NCI-H2227 (cell line): ENCODE results near the gene OLFM2.
"Not testable (repeated sequence)": the region's sequence is repeated elsewhere in the genome, so short reads cannot be mapped to it uniquely, and the experiment has no call there.

Source experiments
- DNase-seq: peaks from one replicate; lab custom pipeline; 2025; ENCODE audit not compliant: unreplicated experiment; lab: John Stamatoyannopoulos, UW

OLFM2 gene

DNA sequence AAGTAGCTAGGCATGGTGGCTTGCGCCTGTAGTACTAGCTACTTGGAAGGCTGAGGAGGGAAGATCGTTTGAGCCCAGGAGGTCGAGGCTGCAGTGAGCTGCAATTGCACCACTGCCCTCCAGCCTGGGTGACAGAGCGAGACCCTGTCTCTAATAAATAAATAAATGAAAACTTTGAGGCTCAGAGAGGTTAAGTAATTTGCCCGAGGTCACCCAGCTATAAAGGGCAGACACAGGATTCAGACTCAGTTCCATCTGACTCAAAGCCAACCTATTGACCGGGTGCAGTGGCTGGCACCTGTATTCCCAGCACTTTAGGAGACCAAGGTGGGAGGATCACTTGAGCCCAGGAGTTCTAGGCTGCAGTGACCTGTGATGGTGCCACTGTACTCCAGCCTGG is 7.4 kb upstream of the OLFM2 start:
- no peak for DNase-seq

DNA sequence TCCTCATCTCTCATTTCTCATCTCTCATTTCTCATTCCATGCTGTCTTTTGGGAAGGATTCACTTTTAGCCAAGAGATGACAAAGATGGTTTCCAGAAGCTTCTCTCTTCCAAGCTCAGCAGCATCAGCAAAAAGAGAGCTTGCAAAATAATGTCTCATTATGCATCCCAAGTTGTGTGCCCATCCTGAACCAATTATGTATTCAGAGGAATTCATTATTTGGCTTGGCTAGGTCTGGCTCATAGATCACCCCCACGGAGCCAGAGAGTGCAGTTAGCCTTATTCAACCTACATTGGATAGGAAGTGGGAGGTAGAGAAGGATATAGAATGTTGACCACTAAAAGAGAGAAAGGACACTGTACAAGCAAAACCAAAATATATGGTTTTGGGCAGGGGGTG is 5.4 kb upstream of the OLFM2 start:
- DNase-seq = no peak

DNA sequence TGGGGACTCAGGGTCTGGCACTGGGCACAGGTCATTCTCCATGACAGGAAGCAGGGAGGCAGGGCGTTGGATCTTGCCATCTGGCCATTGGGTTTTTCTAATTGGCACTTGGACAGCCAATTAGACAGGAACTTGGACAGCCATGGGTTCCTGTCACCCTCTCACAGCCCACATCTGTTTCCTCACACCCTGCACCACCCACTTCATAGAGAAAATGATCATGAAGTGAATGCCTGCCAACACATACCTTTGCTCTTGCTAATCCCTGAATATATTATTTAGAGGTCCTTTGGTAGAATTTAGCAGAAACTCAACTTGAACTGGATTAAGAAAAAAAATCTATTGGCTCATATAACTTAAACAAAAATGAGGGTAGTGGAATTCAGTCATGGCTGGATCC is 4.9 kb upstream of the OLFM2 start:
- no peak for DNase-seq

DNA sequence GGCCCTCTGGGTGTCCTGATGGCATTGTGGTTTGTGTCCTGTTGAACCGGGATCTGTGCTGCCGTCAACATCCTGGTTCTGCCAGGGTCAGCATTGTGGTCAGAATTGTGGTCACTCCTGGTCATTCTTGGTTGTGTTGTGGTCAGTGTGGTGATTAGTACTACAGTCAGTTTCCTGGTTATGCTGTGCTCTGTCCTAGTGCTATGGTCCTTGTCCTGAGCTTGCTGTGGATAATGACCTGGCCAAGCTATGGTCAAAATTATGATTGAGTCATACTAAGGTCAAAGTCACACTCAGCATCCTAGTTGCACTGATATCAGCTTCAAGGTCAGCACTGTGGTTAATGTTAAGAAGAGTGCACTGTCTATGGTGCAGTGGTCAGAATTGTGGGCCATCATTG is 4.5 kb upstream of the OLFM2 start:
- no peak for DNase-seq

DNA sequence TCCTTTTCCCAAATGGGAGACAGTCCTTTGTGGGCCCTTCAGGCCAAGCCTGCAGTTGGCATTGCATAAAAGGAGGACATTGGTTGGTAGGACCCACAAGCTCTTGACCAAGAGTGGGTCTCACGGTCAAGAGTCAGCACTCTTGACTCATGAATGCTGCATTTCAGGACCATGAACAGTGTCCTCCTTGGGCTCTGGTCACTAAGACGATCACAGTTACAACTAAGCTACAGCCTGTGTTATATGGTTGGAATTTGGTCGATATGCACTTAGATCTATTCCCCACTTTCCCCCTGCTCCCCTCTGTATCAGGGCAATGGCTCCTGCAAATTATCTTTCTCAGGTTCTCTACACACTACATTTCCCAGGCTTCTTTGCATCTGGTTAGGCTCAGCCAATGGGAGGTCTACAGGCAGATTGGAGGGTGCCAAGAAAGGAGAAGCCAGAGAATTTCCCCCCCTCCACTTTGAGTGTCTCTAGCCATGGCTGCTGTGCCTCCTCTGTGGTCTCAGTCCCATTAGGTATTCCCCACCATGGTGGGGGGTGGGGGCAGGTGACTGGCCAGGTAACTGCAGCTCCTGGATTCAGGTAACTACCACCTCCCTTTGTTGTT is 3.1 kb upstream of the OLFM2 start:
- DNase-seq = no peak

DNA sequence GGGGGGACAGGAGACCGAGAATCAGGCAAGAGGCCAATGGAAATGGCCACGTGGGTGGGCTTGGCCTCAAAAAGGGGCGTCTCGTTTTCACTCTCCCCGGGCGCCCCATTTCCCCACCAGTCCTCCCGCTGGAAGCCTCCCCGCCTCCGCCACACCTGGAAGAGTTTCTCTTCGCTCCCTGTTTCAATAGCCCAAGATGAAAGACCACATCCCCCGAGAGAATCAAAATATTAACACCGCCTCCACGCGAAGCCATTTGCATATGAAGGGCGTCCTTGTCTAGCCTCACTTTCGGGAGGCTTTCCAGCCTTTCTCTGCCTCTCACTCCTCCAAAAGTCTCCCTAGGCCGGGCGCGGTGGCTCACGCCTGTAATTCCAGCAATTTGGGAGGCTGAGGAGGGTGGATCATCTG is 691 bp upstream of the OLFM2 start:
- DNase-seq = no peak

DNA sequence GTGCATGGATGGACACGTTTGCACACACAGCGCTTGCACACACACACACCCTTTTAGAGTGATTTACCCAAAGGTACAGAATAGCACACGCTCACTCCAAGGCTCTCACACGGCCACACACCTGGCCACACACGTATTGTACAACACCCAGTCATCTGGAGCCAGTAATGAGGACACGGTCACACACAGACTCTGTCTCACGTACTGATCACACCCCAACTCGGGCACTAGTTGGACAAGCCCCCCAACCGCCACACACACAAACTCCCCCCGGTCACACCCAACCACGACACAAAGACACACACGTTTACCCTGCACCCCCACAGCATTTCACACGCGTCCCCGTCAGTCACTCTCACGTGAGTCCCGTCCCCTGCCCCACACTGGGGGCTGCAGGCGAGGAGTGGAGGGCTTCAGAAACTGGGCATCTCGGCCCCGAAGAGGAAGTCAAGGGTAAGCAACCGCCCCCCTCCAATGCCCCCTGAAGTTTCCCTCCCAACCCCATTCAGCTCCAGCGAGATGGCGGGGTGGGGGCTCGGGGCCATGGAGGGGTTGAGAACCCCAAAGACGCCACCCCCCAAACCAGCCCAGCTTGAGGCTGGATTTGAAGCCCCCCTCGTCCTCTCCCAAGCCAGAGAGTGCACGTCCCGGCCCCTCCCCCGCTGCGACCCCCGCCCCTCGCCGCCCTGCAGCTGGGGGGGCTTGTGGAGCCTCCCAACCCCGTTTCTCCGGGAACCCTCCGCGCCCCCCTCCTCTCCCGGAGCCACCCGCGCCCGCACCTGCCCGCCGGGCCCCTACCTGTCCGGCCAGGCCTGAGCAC is 599 bp downstream of the OLFM2 start:
- no peak for DNase-seq

DNA sequence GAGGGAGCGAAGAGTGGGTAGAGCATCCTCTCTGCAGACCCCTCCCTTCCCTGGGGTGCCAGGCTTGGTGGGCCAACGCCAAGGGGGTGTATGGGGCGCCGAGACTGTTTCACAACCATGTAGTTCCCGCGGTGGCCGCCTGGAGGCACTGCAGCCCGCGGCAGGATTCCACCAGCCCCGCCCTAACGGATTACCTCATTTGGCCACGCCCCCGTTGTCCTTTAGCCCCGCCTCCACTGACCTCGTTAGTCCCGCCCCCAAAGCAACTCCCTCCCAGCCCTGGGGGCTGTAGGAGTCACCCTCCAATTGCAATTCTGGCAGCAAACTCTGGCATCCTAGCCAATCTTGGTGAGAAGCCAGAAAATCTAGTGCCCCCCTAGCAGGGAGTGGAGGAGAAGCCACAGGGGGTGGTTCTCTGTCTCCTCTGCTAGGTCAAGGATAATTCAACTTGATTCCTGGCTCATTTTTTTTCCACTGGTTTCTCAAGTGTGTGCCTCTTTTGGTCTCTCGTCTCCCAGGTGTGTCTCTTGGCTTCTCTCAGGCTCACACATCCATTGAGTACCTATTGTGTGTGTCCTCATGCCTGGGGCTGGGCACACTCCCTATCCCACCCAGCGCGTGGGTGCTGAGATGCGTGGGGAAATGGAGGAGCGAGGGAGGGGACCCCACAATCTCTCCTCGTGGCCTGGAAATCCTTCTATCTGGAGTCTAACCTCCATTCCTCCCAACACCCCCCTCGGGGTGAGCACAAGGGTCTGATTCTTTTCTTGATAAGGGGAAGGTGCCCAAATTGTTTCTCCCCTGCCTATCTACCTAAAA is 2.0 kb downstream of the OLFM2 start:
- DNase-seq = peak; percentile 83

DNA sequence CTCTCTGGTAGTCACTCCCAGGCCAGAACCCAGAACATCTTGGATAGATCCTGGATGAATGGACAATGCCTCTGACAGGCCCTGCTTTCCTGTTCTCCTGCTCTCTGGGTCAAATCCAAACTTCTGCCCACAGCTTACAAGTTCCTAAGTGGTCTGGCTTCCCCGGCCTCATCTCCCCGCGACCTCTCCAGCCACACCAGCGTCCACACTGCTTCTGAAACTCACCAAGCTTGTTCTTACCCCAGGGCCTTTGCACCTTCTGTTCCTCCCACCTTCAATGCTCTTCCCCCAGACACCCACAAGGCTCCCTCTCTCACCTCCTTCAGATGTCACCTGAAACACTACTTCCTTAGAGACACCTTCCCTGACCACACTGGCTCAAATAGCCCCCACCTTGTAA is 3.5 kb downstream of the OLFM2 start:
- DNase-seq = no peak

DNA sequence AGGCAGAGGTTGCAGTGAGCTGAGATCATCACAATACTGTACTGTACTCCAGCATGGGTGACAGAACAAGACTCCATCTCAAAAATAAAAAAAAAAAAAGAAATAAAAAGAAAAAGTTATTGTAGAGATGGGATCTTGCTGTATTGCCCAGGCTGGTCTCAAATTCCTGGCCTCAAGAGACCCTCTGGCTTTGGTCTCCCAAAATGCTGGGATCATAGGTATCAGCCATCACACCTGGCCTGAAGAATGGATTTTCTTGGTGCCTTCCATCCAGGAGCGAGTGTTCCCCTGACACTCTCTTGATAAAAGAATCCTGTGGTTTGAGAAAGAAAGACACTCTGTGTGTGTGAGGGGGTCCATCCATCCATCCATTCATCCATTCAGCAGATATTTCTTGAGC is 4.7 kb downstream of the OLFM2 start:
- no peak for DNase-seq

DNA sequence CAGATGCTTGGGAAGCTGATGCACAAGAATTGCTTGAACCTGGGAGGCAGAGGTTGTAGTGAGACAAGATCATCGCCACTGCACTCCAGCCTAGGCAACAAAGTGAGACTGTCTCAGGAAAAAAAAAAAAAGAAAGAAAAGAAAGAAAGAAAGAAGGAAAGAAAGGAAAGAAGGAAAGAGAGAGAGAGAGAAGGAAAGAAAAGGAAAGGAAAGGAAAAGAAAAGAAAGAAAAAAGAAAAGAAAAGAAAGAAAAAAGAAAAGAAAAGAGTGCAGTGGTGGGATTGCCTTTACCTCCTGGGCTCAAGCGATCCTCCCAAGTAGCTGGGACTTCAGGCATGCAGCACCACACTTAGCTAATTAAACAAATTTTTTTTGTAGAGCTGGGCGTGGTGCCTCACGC is 12.9 kb downstream of the OLFM2 start:
- no peak for DNase-seq

DNA sequence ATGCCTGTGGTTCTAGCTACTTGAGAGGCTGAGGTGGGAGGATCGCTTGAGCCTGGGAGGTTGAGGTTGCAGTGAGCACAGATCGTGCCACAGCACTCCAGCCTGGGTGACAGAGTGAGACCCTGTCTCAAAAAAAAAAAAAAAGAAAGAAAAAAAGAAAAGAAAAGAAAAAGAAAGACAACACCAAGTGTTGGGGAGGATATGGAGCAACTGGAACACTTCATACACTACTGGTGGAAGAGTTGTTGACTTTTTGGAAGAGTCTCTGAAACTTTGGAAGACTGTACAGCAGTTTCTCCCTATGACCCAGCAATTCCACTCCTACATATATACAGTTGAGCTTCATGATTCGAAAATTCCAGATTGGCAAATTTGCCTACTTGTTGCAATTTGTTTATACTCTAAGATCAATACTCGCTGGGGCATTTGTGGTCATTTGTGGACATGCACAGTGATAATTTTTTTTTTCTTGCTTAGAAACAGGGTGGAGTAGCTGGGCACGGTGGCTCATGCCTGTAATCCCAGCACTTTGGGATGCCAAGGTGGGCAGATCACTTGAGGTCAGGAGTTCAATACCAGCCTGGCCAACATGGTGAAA is 13.4 kb downstream of the OLFM2 start:
- not testable (repeated sequence) for DNase-seq

DNA sequence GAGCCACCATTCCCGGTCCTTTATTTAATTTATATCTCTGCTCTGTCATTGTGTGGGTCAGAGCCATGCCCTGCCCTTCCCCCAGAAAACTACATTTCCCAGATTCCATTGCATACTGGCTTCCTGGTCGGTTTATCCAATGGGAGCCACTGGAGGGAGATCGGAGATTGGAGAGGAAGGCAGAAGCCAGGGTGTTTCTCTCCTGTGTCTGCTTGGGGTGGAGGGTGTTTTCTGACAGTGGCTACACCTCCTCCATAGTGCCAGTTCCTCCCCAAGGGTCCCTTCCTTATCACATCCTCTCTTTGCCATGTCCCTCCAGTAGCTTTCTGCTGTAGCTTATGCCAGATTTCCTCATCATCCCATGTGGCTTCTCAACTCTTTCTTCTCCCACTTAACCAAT is 19.0 kb downstream of the OLFM2 start:
- DNase-seq = peak; percentile 70

DNA sequence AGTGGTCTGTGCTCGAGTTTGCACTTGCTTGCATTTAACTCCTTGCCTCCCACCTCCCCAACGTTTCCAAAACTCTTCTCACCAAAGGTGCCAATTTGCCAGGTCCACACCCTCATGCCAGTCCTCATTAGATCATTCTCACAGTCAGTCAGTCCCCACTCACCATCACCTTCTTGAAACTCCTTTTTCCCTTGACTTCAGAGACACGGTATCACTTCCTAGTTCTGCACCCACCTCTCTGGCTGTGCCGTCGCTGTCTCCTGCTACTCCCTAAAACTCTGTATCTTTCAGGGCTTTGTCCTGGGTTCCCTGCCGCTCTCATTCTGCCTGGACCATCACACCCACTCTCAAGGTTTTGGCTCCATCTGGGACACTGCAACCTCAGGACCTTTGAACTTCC is 19.6 kb downstream of the OLFM2 start:
- DNase-seq = no peak

DNA sequence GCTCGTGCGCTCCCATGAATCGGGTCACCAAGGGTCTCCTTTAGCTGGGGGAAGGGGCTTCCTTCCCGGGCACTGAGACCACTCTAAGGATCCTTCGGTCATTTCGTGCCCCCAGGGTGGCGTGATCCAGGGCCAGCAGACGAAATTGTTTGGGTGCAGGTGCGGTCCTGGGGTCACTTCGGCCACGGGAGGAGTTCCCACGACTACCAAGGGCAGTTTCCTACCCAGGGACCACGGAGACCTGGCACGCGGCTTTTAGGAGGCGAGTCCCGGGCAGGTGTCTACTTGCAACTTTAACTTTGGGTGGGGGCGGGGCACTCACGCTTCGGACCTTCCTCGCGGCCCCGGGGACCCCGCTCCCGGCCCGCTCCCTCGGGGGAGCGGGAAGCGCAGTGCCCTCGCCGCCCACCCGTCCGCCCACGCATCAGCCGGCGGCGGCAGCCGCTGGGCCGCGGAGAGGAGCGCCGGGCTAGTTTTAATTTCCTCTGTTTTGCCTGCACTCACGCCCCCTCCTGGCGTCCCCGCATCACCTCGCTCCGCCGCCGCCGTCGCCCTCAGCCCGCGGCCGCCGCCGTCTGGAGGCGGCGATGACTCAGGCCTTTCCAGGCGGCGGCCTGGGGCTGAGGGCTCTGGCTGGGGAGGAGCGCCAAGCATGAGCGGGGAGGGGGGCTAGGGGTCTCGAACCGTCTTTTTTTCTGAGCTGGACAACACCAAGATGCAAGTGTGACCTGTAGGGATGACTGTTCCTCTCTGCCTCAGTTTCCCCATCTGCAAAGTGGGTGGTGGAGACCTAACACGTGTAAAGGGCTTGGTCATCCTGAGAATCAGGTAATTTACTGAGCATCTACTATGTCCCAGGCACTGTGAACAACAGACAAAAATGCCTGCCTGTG is 21.8 kb downstream of the OLFM2 start:
- peak; percentile 88 for DNase-seq

DNA sequence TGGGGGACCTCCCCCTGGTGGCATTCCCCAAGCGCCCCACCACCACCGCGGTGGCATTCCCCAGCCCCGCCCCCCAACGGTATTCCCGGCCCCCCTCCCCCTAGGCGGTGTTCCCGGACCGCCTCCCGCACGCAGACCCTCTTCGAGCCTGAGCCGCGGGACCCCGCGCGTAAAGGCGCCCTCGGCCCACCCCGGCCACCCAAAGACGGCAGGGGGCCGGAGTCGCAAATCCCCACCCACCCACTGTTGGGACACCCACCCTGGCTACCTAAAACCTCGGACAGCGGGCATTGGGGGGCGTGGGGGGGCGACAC is 22.4 kb downstream of the OLFM2 start:
- DNase-seq = no peak

DNA sequence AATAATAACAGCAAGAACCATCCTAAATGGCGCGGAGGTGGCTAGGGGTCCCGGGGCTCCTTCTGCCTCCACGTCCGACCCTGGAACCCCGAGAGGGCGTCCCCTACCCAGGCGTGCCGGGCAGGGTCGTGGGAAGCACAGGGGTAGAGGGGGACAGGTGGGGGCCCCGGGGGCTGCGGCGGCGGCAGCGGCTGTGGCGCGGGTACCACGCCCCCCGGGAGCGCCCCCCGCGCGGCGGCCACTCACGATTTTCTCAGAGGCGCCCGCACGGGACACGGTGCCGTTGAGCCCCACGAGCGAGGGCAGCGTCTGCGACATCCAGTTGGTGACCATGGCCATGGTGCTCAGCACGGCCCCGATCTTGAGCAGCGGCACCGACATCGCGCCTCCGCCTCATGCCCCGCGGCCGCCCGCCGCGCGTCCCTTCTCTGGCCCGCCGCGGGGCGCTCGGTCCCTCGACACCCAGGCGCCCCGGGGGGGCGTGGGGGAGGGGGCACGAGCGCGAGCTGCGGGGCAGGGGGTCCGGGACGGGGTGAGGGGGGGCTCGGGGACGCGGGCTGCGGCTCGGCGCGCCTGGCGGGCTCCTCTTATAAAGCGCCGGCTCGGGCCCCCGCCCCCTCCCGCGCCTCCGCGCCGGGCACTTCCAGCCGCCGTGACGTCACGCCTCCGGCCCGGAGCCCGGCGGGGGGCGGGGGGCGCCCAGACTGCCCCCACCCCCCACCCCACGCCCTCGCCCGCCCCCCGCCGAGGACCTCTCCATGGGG is 22.9 kb downstream of the OLFM2 start:
- DNase-seq = peak; percentile 47

DNA sequence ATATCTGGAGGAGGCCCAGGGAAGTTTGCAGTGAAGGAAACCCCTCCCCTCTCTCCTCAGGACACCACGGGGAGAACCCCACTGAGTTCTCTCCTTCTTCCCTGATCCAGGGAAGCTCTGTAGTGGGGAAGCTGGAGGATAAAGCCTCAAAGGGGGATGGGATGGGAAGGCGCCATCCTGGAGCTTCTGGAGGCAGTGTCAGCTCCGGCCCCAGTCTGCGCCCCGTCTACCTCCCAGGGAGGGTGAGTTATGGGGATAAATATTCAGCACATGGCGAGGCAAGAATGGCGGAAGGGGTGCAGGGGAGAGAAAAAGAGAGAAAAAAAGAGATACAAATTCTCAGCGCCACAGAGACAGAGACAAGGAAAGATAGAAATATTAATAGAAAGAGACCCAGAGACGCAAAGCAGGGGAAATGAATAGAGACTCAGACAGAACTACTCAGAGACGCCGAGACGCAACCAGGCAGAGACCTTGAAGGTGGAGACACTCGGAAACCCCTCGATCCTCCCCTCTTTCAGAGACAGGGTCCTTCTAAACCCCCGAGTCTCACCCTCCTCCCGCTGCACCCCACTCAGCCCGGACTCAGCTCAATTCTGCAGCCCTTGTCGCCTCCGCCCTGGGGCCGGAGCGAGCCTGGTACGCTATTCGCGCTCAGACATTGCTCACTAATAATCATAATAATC is 23.6 kb downstream of the OLFM2 start:
- no peak for DNase-seq

DNA sequence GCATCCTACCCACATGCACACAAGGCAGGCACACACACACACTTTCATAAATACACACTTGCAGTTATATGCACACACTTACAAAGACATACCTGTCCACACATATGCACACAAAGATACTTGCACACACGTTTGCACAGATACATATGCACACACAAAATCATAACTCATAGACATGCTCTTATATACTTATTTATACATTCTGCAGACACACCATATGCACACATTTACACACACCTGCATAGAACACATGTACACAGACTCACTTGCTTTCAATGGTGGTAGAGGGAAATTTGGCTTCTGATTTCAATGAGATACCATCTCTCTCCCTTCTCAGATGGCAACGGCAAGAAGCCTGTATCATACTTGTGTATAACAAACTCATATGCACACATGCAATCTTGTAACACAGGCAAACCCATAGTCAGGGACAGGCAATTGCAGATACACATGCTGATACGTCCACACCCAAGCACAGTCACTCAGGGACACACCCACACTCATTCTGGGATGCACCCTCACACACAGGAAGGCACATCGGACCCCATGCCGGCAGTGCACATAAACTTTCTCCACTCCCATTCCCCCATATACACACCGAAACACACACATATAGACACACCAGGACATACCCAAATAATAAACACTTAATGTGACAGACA is 24.7 kb downstream of the OLFM2 start:
- no peak for DNase-seq
